HepG2 (cell line): Measurements from ENCODE around the gene COMMD8. TPM values are rescaled to one million over a fixed set of nuclear protein-coding genes. Genes with fewer than 3 reads are reported as not detected.
A peak's percentile ranks its signal among the peaks of the same experiment; 100 is the strongest.

Experiments
- ATM ChIP-seq: fragments of 450-650 bp; IDR thresholded peaks from 2 replicates; pipeline ENCODE4 v1.7.1; 2017; ENCODE audit warnings: mild to moderate bottlenecking, borderline replicate concordance
- EZH2 ChIP-seq: conservative IDR thresholded peaks from 2 replicates; pipeline ENCODE4 v1.6.1; 2012; ENCODE audit warnings: mild to moderate bottlenecking, low read depth, low read length, moderate library complexity
- HNRNPL ChIP-seq: fragments of 200-400 bp; formaldehyde crosslinking; IDR thresholded peaks from 2 replicates; pipeline ENCODE4 v1.6.1; 2017; ENCODE audit warnings: mild to moderate bottlenecking, low read depth, low read length
- HNRNPLL ChIP-seq: fragments of 200-400 bp; formaldehyde crosslinking; IDR thresholded peaks from 2 replicates; pipeline ENCODE4 v1.6.1; 2017; ENCODE audit warnings: mild to moderate bottlenecking, low read depth, low read length; ENCODE audit not compliant: poor library complexity, severe bottlenecking
- IRX3 ChIP-seq: sonication (generic); formaldehyde crosslinking; IDR thresholded peaks from 2 replicates; pipeline ENCODE4 v1.8.1; 2023; ENCODE audit warnings: mild to moderate bottlenecking, low read depth, missing genetic modification reagents, borderline replicate concordance
- KDM5A ChIP-seq: fragments of 200-600 bp; sonication (generic); IDR thresholded peaks from 2 replicates; pipeline ENCODE4 v1.7.0; 2018; ENCODE audit warnings: antibody characterized with exemption, mild to moderate bottlenecking, low read length, borderline replicate concordance
- LRRFIP1 ChIP-seq: sonication (generic); formaldehyde crosslinking; conservative IDR thresholded peaks from 2 replicates; pipeline ENCODE4 v1.4.0; 2020; ENCODE audit warnings: missing genetic modification reagents
- MAFG ChIP-seq: sonication (generic); formaldehyde crosslinking; IDR thresholded peaks from 2 replicates; pipeline ENCODE4 v1.5.1; 2020; ENCODE audit warnings: mild to moderate bottlenecking, missing genetic modification reagents
- RFXAP ChIP-seq: sonication (generic); formaldehyde crosslinking; IDR thresholded peaks from 2 replicates; pipeline ENCODE4 v1.4.0; 2020; ENCODE audit warnings: missing genetic modification reagents, borderline replicate concordance
- SMAD3 ChIP-seq: sonication (generic); formaldehyde crosslinking; IDR thresholded peaks from 2 replicates; pipeline ENCODE4 v1.4.0; 2020; ENCODE audit warnings: missing genetic modification reagents
- TSC22D2 ChIP-seq: sonication (generic); formaldehyde crosslinking; IDR thresholded peaks from 2 replicates; pipeline ENCODE4 v1.5.1; 2020; ENCODE audit warnings: missing genetic modification reagents, mild to moderate bottlenecking, borderline replicate concordance
- ZBTB43 ChIP-seq: sonication (generic); formaldehyde crosslinking; conservative IDR thresholded peaks from 2 replicates; pipeline ENCODE4 v1.4.0; 2020; ENCODE audit warnings: missing genetic modification reagents
- ZNF260 ChIP-seq: sonication (generic); formaldehyde crosslinking; IDR thresholded peaks from 2 replicates; pipeline ENCODE4 v1.4.0; 2020; ENCODE audit warnings: missing genetic modification reagents, low read depth, mild to moderate bottlenecking, borderline replicate concordance
- ZNF331 ChIP-seq: sonication (generic); formaldehyde crosslinking; IDR thresholded peaks from 2 replicates; pipeline ENCODE4 v1.4.0; 2020; ENCODE audit warnings: missing genetic modification reagents
- ZNF549 ChIP-seq: sonication (generic); formaldehyde crosslinking; IDR thresholded peaks from 2 replicates; pipeline ENCODE4 v1.5.0; 2020; ENCODE audit warnings: missing genetic modification reagents
- ZNF768 ChIP-seq: sonication (generic); formaldehyde crosslinking; IDR thresholded peaks from 2 replicates; pipeline ENCODE4 v1.4.0; 2020; ENCODE audit warnings: missing genetic modification reagents
- ZSCAN20 ChIP-seq: sonication (generic); formaldehyde crosslinking; IDR thresholded peaks from 2 replicates; pipeline ENCODE4 v1.4.0; 2020; ENCODE audit warnings: missing genetic modification reagents, mild to moderate bottlenecking, borderline replicate concordance
- polyA plus RNA-seq, 8 experiments: library from polyadenylated mRNA; depleted of rRNA in 3 of 8; stranded (reverse) in 7 of 8; unstranded in 1 of 8; fragments of >200 nt; fragmentation: Illumina TruSeq in 4 of 8; extraction: Trizol in 4 of 8; gene quantifications; 2 replicates each; pipeline versions ENCODE4 v1.2.1 to v1.2.3, GENCODE V29; 2011 to 2016; ENCODE audit warnings: low read depth in 4 of 8, missing spikeins in 1 of 8, mixed read lengths in 1 of 8; ENCODE audit not compliant: insufficient read depth in 1 of 8
- total RNA-seq, 5 experiments: library from RNA; depleted of rRNA; stranded (reverse); fragments of >200 nt; fragmentation: Illumina TruSeq; extraction: Trizol; gene quantifications; 2 replicates each; pipeline ENCODE4 v1.2.3, GENCODE V29; 2016; ENCODE audit warnings: low read depth in 1 of 5
- TF ChIP-seq, protein P1 (sequence below): sonication (generic); formaldehyde crosslinking; IDR thresholded peaks from 2 replicates; pipeline ENCODE4 v1.5.0; 2020; ENCODE audit warnings: missing genetic modification reagents
- TF ChIP-seq, protein P2 (sequence below): fragments of 450-650 bp; IDR thresholded peaks from 2 replicates; pipeline ENCODE4 v1.6.1; 2016
- TF ChIP-seq, protein P3 (sequence below): sonication (generic); formaldehyde crosslinking; IDR thresholded peaks from 2 replicates; pipeline ENCODE4 v1.4.0; 2020; ENCODE audit warnings: missing genetic modification reagents

Gene COMMD8
- total and polyA plus RNA-seq, 2 of the 13 experiments (the other 11 are each of a cell fraction or from before 2014, with no cell fraction given) = 7.1 to 20.3 TPM

DNA sequence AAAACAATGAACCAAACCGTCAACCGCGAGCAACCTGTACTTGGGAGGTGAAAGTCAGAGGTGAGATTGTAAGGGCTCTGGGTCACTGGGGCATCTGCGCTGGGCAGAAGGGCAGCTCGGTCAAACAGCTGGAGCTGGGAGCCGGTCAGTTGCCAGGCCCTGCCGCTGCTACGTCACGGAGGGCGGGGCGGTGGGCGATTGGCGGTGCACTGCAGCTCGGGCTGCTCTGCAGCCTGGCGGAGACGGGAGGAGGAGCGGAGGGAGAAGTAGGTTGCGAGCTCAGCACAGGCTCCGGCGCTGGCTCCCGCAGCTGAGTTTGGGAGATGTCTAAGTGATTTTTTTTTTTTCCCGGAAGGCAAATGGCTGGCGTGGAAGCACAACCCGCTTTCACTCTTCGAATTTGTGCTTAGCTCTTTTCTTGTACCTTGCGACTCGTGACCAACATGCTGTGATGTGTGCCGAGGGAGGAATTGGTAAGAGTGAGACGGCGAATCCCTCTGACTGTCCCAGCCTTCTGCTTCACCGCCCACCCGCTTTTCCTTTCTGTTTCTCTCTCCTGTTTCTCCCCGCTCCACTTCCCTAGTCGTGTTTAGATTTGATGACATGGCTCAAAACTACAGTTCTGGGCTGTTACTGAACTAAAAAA lies 21.7 kb upstream of the COMMD8 start, which contains the start of gene ATP10D (continued):
- TF ChIP-seq RFXAP (peak; percentile 90), KDM5A (no peak), ZNF260 (CRISPR knock-in tag) (no peak), MAFG (no peak), ATM (no peak), SMAD3 (CRISPR knock-in tag) (no peak), HNRNPLL (peak; percentile 87), IRX3 (CRISPR knock-in tag) (no peak), EZH2 (no peak), LRRFIP1 (no peak), ZBTB43 (CRISPR knock-in tag) (peak; percentile 60; the same call in 1 of the 2 replicates), ZSCAN20 (CRISPR knock-in tag) (0 out of 2 replicates have a peak, but pooled peaks have one; percentile 28), HNRNPL (peak; percentile 85), ZNF768 (peak; percentile 72; the same call in 1 of the 2 replicates), ZNF549 (no peak), ZNF331 (CRISPR knock-in tag) (0 out of 2 replicates have a peak, but pooled peaks have one; percentile 36), TSC22D2 (CRISPR knock-in tag) (no peak)
- TF ChIP-seq, protein P1, sequence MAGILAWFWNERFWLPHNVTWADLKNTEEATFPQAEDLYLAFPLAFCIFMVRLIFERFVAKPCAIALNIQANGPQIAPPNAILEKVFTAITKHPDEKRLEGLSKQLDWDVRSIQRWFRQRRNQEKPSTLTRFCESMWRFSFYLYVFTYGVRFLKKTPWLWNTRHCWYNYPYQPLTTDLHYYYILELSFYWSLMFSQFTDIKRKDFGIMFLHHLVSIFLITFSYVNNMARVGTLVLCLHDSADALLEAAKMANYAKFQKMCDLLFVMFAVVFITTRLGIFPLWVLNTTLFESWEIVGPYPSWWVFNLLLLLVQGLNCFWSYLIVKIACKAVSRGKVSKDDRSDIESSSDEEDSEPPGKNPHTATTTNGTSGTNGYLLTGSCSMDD (CRISPR knock-in tag) = no peak
- TF ChIP-seq, protein P2, sequence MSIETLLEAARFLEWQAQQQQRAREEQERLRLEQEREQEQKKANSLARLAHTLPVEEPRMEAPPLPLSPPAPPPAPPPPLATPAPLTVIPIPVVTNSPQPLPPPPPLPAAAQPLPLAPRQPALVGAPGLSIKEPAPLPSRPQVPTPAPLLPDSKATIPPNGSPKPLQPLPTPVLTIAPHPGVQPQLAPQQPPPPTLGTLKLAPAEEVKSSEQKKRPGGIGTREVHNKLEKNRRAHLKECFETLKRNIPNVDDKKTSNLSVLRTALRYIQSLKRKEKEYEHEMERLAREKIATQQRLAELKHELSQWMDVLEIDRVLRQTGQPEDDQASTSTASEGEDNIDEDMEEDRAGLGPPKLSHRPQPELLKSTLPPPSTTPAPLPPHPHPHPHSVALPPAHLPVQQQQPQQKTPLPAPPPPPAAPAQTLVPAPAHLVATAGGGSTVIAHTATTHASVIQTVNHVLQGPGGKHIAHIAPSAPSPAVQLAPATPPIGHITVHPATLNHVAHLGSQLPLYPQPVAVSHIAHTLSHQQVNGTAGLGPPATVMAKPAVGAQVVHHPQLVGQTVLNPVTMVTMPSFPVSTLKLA = no peak
- TF ChIP-seq, protein P3, sequence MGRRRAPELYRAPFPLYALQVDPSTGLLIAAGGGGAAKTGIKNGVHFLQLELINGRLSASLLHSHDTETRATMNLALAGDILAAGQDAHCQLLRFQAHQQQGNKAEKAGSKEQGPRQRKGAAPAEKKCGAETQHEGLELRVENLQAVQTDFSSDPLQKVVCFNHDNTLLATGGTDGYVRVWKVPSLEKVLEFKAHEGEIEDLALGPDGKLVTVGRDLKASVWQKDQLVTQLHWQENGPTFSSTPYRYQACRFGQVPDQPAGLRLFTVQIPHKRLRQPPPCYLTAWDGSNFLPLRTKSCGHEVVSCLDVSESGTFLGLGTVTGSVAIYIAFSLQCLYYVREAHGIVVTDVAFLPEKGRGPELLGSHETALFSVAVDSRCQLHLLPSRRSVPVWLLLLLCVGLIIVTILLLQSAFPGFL = no peak
